Panc1 (cell line): Measurements from ENCODE around the gene IGFALS. TPM values are rescaled to one million over a fixed set of nuclear protein-coding genes. Genes with fewer than 3 reads are reported as not detected.
A peak's percentile ranks its signal among the peaks of the same experiment; 100 is the strongest.

Experiments used
- ATAC-seq: fragments of 200-7000 bp; cut with Tn5 transposase; 2 replicates; pipeline ENCODE4 v1.9.1; 2020; ENCODE audit warnings: mild to moderate bottlenecking, moderate library complexity
- BruUV-seq: library from RNA; stranded (reverse); fragments of 400-500 nt; replicated peaks from 2 replicates; lab custom pipeline; 2021; lab: Mats Ljungman, UMichigan
- CTCF ChIA-PET: fragments of 300-600 bp; sonication (Branson Sonifier 250); formaldehyde crosslinking; loops from one replicate; lab custom pipeline; 2022; ENCODE audit warnings: antibody characterized with exemption; lab: Charles Lee
- POLR2A ChIA-PET: fragments of 300-600 bp; sonication (Branson Sonifier 250); formaldehyde crosslinking; loops from one replicate; lab custom pipeline; 2022; ENCODE audit warnings: antibody characterized with exemption; lab: Charles Lee
- DNase-seq: peaks from one replicate; pipeline ENCODE4 v3.0.0-alpha.2; 2010; ENCODE audit warnings: low read depth, low spot score
- H3K27ac ChIP-seq: 2 replicates; pipeline ENCODE4 v1.5.1; 2011; ENCODE audit warnings: mild to moderate bottlenecking, low read length, inconsistent platforms
- H3K27me3 ChIP-seq: fragments of 200-500 bp; sonication (Bioruptor generic); 2 replicates; pipeline ENCODE4 v1.6.0; 2014; ENCODE audit warnings: low read length, inconsistent platforms; ENCODE audit not compliant: control insufficient read depth, insufficient read depth
- H3K36me3 ChIP-seq: fragments of 200-500 bp; sonication (Bioruptor generic); 2 replicates; pipeline ENCODE4 v1.5.1; 2014; ENCODE audit warnings: inconsistent platforms, mild to moderate bottlenecking, low read length, moderate library complexity; ENCODE audit not compliant: control insufficient read depth, insufficient read depth
- H3K4me1 ChIP-seq: 2 replicates; pipeline ENCODE4 v1.5.1; 2011; ENCODE audit warnings: inconsistent platforms, mild to moderate bottlenecking, low read length, moderate library complexity; ENCODE audit not compliant: control insufficient read depth, insufficient read depth
- H3K4me3 ChIP-seq, 2 experiments: 2 replicates each; pipeline ENCODE4 v1.5.1; 2011 to 2012; ENCODE audit warnings: low read depth in 2 of 2, low read length in 2 of 2, mild to moderate bottlenecking in 2 of 2, inconsistent platforms in 1 of 2, moderate library complexity in 1 of 2
- H3K9me3 ChIP-seq: fragments of 200-500 bp; sonication (Bioruptor generic); 2 replicates; pipeline ENCODE4 v1.5.1; 2014; ENCODE audit warnings: low read depth, mild to moderate bottlenecking, inconsistent platforms, low read length, moderate library complexity; ENCODE audit not compliant: control insufficient read depth, insufficient read depth
- CTCF ChIP-seq: fragments of 450-650 bp; IDR thresholded peaks from 2 replicates; pipeline ENCODE4 v1.5.1; 2017; ENCODE audit warnings: mild to moderate bottlenecking
- POLR2AphosphoS5 ChIP-seq: IDR thresholded peaks from 2 replicates; pipeline ENCODE4 v1.6.1; 2012; ENCODE audit warnings: mild to moderate bottlenecking, low read depth, low read length, moderate library complexity
- REST ChIP-seq, 2 experiments: IDR thresholded peaks; 2 replicates each; pipeline ENCODE4 v1.6.1; 2011 to 2012; ENCODE audit warnings: low read depth in 2 of 2, control low read depth in 1 of 2, low read length in 1 of 2, mild to moderate bottlenecking in 1 of 2, moderate library complexity in 1 of 2; ENCODE audit not compliant: insufficient read depth in 1 of 2
- SIN3A ChIP-seq: IDR thresholded peaks from 2 replicates; pipeline ENCODE4 v1.6.1; 2012; ENCODE audit warnings: low read depth, mild to moderate bottlenecking, low read length, moderate library complexity, borderline replicate concordance; ENCODE audit not compliant: insufficient read depth
- TCF7L2 ChIP-seq: IDR thresholded peaks from 2 replicates; pipeline ENCODE4 v1.6.1; 2011; ENCODE audit warnings: mild to moderate bottlenecking, low read depth, low read length, inconsistent platforms
- in situ Hi-C: cut with HindIII; loops from 2 replicates; pipeline ENCODE4 v1.10.0; 2016; ENCODE audit warnings: low sequenced_read_pairs, low pct_unique_long_range_greater_than_20kb
- intact Hi-C: fragments of 100-400 bp; cut with micrococcal nuclease; formaldehyde crosslinking; loops from one replicate; pipeline ENCODE4 v1.10.0; 2022; ENCODE audit not compliant: unreplicated experiment
- total RNA-seq: library from RNA; stranded (reverse); gene quantifications from one replicate; pipeline ENCODE4 v1.2.1, GENCODE V29; 2021; ENCODE audit not compliant: unreplicated experiment

IGFALS gene
- total RNA-seq, 1 experiment from 2014 or later: 0.10 TPM

- ATAC-seq (no peak), DNase-seq (no peak)
- H3K27ac ChIP-seq: peak overlapping the region; percentile 80
- CTCF ChIA-PET: interaction anchor here (0.6 kb wide), 1 partner anchor 94 kb away, joined by 3 read pairs; no protein-coding TSS in a partner anchor
- H3K27me3 ChIP-seq: no peaks in the 10 kb centered on the region
- H3K4me3 ChIP-seq: peak overlapping the region; percentile 99 to 100
- POLR2A ChIA-PET: interaction anchor here (0.7 kb wide), 1 partner anchor 15 kb away, joined by 3 read pairs; no protein-coding TSS in a partner anchor
- intact Hi-C loops: no loop called here
- H3K36me3 ChIP-seq: peaks cover 8% of the 10 kb centered on the region; the same call in 1 of the 2 replicates
- no peaks in the 10 kb centered on the region for H3K9me3 ChIP-seq
- peaks cover 17% of the 10 kb centered on the region for H3K4me1 ChIP-seq
- no TSS peak for BruUV-seq
- in situ Hi-C loops: no loop called here
- TF ChIP-seq SIN3A (no peak), TCF7L2 (no peak), REST (IDR thresholded peaks at IDR 0.05; ENCODE audit: insufficient read depth in 1 of 2, low read depth in 2 of 2, low read length in 1 of 2) (no peak), CTCF (no peak), POLR2AphosphoS5 (no peak)
These were observed 35.3 kb upstream of the IGFALS start for GRCh38 chr16:1828645-1829410.

GRCh38 chr16:1826691-1827573 lies 33.4 kb upstream of the IGFALS start, which contains the start of the genes FAHD1 and HAGH:
FAHD1 (plus strand) TSS chr16:1827206; CDS start chr16:1827239, 33 bp downstream.
HAGH (minus strand) TSS chr16:1826825; CDS start chr16:1826787, 38 bp downstream.
- intact Hi-C loops (no loop called here), in situ Hi-C loops (no loop called here)
- Histone ChIP-seq H3K9me3 (no peaks in the 10 kb centered on the region), H3K4me1 (peaks cover 17% of the 10 kb centered on the region), H3K4me3 (peak within 1 kb of the TSS; percentile 99 to 100), H3K27ac (peak within 1 kb of the TSS; percentile 96), H3K36me3 (peaks cover 8% of the 10 kb centered on the region; the same call in 1 of the 2 replicates), H3K27me3 (no peaks in the 10 kb centered on the region)
- ChIA-PET POLR2A (interaction anchor here (0.6 kb wide), 2 partner anchors 29 to 144 kb away, joined by 3 to 5 read pairs; no protein-coding TSS in a partner anchor), CTCF (interaction anchor here (0.6 kb wide), 2 partner anchors 11 to 241 kb away, joined by 3 to 8 read pairs; no protein-coding TSS in a partner anchor)
- TF ChIP-seq TCF7L2 (0 out of 2 replicates have a peak, but pooled peaks have one; percentile 44), REST (IDR thresholded peaks at IDR 0.05; ENCODE audit: insufficient read depth in 1 of 2, low read depth in 2 of 2, low read length in 1 of 2) (peak in 1 of 2 experiments; percentile 70; a peak in 1 of 4 replicates), SIN3A (peak; percentile 97), CTCF (no peak), POLR2AphosphoS5 (peak; percentile 83)
- no TSS peak for BruUV-seq
- peak; percentile 93 for ATAC-seq
- peak; percentile 85 for DNase-seq
